ENCODE results near the gene PATL1. TPM values are rescaled to one million over a fixed set of nuclear protein-coding genes. Genes with fewer than 3 reads are reported as not detected.

Gene PATL1
- total RNA-seq, 4 donors from 2014 or later: 12.6 to 23.8 (median 15.2) TPM

DNA sequence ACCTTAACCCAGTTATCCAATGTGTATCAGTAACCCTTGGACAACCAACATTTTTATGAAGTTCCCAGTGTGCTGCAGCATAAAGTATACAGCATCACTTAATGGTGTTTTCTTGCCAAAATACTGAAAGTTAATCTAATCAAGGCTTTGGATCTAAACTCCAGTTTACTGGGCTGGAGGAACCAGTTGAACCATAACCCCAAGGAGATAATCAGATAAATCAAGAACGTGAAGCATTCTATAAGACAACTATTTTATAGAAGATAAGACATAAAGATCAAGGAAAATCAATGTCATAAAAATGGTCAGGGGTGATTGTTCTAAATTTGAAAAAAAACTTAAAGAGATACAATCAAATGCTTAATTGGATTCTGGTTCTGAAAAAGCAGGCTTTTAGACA, 51.0 kb downstream of the PATL1 start:
- TF ChIP-seq, protein P1, sequence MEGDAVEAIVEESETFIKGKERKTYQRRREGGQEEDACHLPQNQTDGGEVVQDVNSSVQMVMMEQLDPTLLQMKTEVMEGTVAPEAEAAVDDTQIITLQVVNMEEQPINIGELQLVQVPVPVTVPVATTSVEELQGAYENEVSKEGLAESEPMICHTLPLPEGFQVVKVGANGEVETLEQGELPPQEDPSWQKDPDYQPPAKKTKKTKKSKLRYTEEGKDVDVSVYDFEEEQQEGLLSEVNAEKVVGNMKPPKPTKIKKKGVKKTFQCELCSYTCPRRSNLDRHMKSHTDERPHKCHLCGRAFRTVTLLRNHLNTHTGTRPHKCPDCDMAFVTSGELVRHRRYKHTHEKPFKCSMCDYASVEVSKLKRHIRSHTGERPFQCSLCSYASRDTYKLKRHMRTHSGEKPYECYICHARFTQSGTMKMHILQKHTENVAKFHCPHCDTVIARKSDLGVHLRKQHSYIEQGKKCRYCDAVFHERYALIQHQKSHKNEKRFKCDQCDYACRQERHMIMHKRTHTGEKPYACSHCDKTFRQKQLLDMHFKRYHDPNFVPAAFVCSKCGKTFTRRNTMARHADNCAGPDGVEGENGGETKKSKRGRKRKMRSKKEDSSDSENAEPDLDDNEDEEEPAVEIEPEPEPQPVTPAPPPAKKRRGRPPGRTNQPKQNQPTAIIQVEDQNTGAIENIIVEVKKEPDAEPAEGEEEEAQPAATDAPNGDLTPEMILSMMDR (IDR thresholded peaks at IDR 0.05; ENCODE audit: low read depth): no peak

- TF ChIP-seq, protein P1 (IDR thresholded peaks at IDR 0.05; ENCODE audit: low read depth): no peak
Observed at GRCh38 chr11:59616396-59616982, 52.3 kb downstream of the PATL1 start.

DNA sequence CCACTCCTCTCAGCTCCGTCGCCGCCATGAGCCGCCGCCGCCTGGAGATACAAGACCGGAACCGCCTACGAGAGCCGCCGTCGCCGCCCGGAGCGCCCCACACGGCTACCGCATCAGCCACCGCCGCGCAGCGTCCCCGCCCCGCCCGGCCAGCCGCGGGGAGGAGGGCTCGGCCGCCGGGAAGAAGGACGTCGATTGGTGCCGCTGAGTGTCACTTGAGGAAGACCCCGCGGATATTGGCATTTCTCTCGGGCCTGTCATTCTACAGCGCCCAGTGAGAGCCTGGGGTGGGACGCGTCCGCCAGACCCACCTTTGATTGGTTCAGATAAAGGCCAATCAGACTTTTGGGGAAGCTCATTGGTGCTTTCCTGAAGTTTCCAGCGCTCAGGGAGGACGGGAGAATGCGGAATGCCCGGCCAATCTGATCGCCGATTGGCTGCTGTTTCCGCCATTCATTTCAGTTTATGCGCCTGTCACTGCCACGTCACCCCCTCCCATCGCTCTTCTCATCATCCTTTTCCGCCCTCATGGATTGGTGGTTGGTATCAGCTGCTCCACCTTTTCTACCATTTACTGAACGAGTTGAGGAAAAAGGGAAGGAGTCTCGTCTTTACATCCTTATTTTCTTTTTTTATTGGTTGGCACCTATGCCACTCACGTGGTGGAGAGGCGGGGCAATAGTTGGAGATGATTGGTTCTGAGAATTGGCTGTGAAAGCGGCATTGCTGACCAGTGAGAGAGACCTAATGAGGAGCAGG, 53.0 kb downstream of the PATL1 start, which contains the start of gene OSBP:
TSS of gene OSBP (minus strand) at position 138 of the 759 bp plus-strand sequence. CDS start at position 28, 110 bp downstream.
- TF ChIP-seq, protein P1 (IDR thresholded peaks at IDR 0.05; ENCODE audit: low read depth): no peak

- TF ChIP-seq, protein P1 (IDR thresholded peaks at IDR 0.05; ENCODE audit: low read depth): no peak
Observed at GRCh38 chr11:59615120-59615636, 53.7 kb downstream of the PATL1 start.

DNA sequence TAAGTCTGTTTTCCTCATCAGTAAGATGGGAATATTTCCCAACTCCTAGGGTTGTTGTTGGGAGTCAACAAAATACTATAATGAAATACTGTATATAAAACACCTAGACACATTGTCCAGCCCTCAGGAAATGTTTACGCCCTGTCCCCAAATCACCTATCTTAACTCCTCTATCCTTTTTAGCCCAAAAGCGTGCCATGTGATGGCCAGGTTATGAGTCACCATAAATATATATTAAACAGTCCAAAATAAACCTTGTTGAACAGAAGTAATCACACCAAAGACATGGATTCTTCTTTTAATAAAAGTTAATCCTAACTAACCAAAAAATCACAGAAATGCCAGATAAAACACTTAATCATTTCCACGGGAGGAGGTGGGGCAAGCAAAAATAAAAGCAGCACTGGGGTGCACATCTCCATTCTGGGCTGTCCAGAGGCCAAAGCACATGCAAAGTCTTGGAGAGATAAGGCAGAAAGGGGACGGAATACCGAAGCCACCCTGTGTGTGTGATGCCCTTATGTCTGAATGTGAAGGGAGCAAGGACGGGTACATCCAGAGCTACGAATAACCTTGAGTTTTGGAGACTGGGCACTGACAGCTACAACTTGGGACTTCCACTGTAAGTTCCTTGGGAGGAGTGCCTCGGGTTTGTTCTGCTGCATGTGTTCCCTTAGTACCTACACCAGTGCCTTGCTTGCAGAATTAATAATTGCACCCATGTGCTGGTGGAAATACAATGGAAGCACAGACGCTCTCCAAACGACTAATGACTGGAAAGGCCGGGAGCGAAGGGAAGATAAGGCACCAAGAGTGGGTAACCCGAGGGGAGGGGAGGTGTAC, 54.3 kb downstream of the PATL1 start:
- TF ChIP-seq, protein P1 (IDR thresholded peaks at IDR 0.05; ENCODE audit: low read depth): no peak

DNA sequence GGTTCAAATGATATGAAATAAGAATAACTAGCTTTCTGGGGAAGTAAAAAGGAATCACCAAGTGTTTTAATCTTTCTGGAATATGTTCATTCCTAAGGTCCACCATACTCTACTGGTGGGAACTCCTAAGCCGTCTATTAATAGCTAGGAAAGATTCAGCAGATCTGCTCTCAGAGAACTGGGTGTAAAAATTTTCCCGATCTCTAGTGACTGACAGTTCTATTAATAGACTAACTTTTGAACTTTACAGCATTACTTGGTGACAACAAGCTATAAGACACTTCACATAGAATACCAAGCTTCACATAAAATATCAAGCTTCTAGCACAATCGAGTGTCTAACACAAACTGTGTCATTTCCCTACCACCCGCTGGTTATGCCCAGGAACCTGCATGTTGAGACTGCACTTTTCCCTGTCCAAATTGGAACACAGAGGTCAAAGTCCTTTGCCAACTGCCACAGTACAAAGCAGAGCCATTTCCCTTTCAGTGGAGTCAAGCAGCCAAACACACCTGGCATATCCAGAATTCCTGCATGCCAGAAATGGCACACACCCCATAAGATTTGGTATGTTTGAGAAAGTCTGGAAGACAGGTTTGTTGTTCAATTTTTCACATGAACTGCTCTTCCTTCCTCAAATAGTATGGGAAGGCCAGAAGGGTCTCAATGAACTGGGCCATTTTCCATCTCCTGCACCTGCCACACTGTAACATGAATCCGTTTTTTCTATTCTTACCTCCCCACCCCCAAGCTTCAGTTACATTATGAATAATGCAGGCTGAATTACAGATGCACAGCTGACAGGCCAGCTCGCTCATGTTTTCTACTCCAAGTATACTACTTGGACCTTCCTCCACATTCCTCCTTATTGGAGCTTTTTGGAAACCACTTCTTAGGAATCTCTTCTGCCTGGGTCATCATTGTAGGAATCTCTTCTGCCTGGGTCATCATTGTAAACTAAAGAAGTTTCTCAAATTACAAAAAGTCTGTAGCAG, 57.0 kb downstream of the PATL1 start:
- TF ChIP-seq, protein P1 (IDR thresholded peaks at IDR 0.05; ENCODE audit: low read depth): no peak
